GM18498 (cell line): Measurements from ENCODE around the gene MBOAT1.
"Not testable (repeated sequence)": the region's sequence is repeated elsewhere in the genome, so short reads cannot be mapped to it uniquely, and the experiment has no call there.

Experiments used
- ATAC-seq: cut with Tn5 transposase; IDR thresholded peaks from one replicate; pipeline ENCODE4 v1.9.1; 2021; ENCODE audit warnings: mild to moderate bottlenecking, moderate library complexity; ENCODE audit not compliant: unreplicated experiment

MBOAT1 gene

DNA sequence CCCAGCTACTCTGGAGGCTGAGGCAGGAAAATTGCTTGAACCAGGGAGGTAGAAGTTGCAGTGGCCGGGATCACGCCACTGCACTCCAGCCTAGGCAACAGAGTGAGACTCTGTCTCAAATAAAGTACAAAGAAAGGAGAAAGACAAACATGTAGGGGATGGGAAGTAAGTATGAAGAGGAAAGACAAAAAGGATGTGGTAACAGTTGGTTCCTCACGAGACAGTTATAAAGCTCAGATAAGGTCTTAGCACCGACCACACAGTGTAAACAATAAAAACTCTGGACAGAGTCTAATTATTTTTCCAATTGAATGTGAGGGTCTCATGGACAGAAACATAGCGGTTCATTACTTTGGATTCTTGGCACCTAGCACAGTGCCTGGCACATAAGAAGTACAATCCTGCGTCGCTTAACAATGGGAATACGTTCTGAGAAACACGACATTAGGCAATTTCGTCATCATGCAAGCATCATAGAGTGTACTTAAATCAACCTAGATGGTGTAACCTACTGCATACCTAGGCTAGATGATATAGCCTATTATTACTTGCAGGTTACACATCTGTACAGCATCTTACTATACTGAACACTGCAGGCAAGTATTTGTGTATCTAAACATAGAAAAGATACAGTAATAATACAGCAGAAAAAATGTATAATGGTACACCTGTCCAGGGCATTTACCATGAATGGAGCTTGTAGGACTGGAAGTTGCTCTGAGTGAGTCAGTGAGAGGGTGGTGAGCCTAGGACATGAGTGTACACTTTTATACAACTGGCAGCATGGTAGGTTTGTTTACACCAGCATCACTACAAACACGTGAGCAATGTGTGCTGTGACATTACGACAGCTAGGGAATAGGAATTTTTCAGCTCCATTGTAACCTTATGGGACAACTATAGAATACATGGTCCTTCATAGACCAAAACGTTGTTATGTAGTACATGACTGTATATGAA is 38.2 kb downstream of the MBOAT1 start:
- peak; percentile 76 for ATAC-seq

- no peak for ATAC-seq
These were observed 39.3 kb downstream of the MBOAT1 start for GRCh38 chr6:20172842-20173456.

DNA sequence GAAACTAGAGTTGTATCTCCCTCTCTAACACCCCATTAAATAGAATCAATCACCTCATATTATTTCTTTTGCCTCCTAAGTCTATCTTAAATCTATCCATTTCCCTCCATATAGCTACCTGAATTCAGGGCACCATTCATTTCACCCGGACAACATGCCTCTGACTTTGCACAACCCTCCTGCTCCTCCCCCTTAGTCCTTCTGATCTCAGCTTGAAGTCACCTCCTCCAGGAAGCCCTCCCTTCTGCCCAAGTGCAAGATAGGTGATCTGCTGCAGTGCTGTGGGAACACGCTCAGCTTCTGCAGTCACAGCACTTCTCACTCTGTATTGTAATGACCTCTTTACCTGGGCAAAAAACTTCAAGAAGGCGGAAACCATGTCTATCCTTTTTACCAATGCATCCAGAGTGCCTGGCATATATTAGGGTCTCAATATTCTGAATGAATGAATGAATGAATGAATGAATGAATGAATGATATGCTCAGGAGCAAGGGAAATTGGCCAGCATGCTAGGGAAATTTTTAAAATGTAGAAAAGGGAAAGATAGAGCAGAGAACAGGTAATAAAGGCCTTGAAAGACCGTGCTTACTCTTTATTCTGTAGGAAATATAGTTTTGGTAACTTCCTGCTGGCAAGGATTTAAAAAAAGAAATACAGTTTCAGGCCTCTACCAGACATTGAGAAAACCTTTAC is 41.7 kb downstream of the MBOAT1 start:
- ATAC-seq: no peak

DNA sequence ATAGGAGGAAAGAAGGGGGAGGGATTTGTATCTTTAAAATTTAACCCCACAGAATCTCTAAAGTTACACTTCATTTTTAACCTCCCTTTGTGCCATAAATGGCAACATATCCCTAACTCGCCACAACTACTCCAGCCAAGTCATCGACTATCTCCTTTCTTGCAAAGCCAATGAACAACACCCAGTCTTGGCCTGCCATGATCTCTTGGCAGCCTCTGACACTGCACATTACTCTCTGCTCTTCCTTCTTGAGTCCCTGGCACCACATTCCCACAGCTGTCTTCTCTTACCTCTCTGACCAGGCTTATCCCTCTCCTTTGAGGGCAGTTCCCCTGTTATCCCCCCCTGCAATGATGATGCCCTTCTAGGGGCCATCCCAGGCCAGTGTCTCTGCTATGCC is 42.5 kb downstream of the MBOAT1 start:
- no peak for ATAC-seq

DNA sequence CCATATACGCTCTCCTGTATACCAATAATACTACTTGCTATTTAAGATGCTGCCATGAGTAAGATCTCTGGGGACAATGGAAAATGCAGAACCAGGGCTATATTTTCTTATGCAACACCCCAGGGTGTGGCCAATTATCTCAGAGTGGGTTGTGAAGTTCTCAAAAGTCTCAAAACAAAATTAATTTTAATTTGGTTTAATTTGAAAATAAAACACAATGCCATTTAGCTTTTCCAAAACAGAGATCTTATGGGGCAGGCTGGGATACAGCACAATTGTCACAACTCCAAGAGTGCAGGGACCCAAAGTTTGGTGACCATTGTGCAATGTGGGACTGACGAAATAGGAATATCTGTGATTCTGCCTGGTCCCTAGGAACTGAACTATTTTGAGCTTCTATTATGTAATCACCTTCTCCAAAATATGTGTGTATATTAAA is 43.1 kb downstream of the MBOAT1 start:
- ATAC-seq: no peak

GRCh38 chr6:20168690-20169089 is 43.6 kb downstream of the MBOAT1 start:
- ATAC-seq: no peak

GRCh38 chr6:20167601-20168000 is 44.7 kb downstream of the MBOAT1 start:
- ATAC-seq: no peak

DNA sequence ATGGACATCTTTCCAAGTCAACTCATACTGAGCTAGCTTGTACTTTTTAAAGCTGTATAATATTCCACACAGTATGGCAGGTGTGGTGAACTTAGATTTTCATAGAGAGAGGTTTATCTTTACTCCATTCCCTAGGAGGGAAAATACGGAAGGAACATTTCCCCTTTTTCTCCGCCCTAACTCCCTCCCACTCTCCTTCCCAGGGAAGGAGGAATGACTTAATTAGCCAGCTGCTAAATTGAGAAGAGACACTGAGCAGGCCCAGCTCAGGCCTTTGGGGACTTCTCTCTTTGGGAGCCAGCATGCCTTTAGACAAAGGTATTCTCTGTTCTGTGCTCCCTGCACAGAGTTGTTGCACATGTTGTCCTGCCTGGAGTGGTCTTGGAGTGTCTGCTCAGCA is 46.1 kb downstream of the MBOAT1 start:
- ATAC-seq: no peak

DNA sequence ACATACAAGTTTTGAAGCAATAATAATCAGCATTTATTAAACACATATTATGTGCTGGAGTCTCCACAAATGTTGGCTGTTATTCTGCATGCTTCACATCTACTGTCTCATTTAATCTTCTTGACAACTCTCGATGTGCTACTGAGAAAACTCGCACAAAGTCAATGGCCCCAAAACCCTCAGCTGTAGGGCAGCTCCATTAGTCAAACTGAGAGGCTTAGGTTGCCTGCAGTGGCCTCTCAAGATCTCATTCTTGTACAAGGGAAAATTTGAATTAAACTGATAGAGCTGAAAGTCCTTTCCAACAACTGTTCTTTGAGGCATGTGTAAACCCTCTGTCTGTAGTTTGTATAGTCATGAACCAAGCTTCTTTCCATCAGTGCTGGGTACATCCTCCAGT is 49.8 kb downstream of the MBOAT1 start:
- no peak for ATAC-seq

- no peak for ATAC-seq
These were observed 51.6 kb downstream of the MBOAT1 start for GRCh38 chr6:20160541-20161283.

GRCh38 chr6:20159781-20160540 is 52.3 kb downstream of the MBOAT1 start:
- no peak for ATAC-seq

- no peak for ATAC-seq
These were observed 53.2 kb downstream of the MBOAT1 start for GRCh38 chr6:20159098-20159497.

DNA sequence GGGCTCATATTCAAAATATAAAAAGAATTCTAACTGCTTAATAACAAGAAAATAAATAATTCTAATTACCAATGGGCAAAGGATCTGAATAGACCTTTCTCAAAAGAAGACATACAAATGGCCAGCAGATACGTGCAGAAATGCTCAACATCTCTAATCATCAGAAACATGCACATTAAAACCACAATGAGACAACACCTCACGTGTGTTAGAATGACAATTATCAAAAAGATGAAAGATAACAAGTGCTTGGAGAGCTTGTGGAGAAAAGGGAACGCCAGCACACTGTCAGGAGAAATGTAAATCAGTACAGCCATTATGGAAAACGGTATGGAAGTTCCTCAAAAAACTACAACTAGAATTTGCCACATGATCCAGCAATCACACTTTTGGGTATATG is 53.6 kb downstream of the MBOAT1 start:
- ATAC-seq: no peak

- no peak for ATAC-seq
These were observed 55.4 kb downstream of the MBOAT1 start for GRCh38 chr6:20156824-20157223.

- ATAC-seq: no peak
These were observed 57.5 kb downstream of the MBOAT1 start for GRCh38 chr6:20154753-20155152.

GRCh38 chr6:20153194-20153593 is 59.1 kb downstream of the MBOAT1 start:
- no peak for ATAC-seq

- ATAC-seq: no peak
These were observed 63.8 kb downstream of the MBOAT1 start for GRCh38 chr6:20148433-20148832.

GRCh38 chr6:20147469-20147868 is 64.8 kb downstream of the MBOAT1 start:
- ATAC-seq: no peak

GRCh38 chr6:20146831-20147230 is 65.4 kb downstream of the MBOAT1 start:
- not testable (repeated sequence) for ATAC-seq

DNA sequence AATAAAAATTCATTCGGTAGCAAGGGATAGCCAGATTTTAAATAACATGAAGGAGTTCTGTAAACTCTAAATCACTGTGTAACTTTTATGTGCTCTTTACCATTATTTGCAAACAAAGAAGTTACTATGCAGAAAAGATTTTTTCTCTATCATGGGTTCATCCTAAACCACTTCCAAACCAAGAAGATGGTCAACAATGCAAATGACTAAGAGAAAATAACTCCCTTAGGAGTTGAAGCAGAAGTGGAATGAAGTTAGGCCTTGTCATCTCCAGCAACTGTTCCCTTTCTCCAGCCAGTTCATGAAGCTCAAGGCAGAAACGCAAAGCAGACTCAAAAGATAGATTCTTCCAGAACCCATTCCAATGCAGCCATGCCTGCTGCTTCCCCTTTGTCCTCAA is 66.0 kb downstream of the MBOAT1 start:
- no peak for ATAC-seq
